Measurements from ENCODE around the gene PACSIN1.

PACSIN1 gene

DNA sequence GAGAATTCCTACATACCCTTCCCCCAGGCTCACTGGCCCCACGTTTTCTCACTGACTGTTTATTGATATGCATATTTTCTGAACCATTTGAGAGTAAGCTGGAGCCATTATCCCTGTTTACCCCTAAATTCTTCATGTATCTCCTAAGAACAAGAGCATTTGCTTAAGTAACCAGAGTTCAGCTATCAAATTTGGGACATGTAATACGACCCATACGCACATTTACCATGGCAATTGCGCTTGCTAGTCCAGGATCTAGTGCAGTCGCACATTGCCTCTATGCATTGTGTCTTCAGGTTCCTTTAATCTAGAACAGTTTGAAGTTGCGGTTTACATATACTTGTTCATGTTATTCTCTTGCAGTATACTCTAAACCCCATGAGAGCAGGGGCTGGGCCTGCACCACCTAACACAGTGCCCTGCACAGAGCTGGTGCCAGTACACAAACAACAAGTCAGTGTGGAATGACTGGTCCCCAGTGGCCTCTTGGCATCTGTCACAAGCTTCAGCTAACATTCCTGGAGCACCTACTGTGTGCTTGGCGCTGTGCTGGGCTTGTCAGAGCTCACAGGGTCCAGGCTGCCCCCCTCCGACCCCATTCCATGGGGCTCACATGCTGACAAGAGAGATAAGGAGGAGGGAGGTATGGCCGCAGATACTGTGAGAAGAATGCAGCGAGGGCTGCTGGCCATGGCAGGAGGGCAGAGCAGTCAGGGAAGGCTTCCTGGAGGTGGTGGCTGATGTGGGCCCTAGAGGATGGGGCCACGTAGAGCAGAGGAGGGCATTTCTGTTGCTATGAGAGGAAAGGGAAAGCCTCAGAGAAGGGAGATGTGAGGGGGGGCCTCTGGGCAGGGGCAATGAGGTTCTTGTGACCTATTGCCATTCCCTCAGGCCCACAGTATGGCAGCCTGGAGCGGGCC, 62.1 kb downstream of the PACSIN1 start:
- H3K4me3 ChIP-seq (ENCODE audit: low read depth, low read length) = no peak overlapping the region
- no peak for DNase-seq (ENCODE audit: low read depth)
- no peak for TF ChIP-seq CTCF (IDR thresholded peaks at IDR 0.05; ENCODE audit: low read depth, low read length, missing control alignments)

DNA sequence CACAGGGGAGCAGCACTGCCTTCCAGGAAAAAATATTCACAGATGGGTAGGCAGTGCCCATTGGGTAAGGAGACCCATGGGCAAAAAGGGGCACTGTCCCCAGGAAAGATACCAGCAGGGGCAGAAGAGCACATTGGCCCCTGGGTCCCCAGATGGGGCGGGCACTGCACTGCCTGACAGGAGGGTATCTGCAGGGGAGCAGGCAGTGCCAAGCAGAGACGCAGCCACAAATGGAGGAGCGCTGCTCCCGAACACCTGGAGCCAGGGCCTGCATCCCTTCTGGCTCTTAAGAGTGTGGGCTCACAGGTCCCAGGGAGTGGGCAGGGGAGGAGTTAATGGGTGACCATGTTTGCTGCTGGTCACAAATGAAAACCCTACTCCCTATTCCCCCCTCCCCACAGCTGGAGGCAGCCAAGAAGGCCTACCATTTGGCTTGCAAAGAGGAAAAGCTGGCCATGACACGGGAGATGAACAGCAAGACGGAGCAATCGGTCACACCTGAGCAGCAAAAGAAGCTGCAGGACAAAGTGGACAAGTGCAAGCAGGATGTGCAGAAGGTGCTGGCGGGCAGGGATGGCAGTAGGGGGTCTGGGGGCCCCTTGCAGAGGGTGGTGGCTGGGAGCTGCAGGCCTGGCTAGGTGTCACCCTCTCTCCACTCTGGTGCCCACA, 63.3 kb downstream of the PACSIN1 start:
- no peak for DNase-seq (ENCODE audit: low read depth)
- no peak for TF ChIP-seq CTCF (IDR thresholded peaks at IDR 0.05; ENCODE audit: low read depth, low read length, missing control alignments)
- no peak overlapping the region for H3K4me3 ChIP-seq (ENCODE audit: low read depth, low read length)

- TF ChIP-seq CTCF (IDR thresholded peaks at IDR 0.05; ENCODE audit: low read depth, low read length, missing control alignments) = no peak
- no peak overlapping the region for H3K4me3 ChIP-seq (ENCODE audit: low read depth, low read length)
- DNase-seq (ENCODE audit: low read depth) = no peak
Observed at GRCh38 chr6:34529665-34530327, 63.9 kb downstream of the PACSIN1 start.

GRCh38 chr6:34530753-34531365, 65.0 kb downstream of the PACSIN1 start:
- TF ChIP-seq CTCF (IDR thresholded peaks at IDR 0.05; ENCODE audit: low read depth, low read length, missing control alignments) = no peak
- DNase-seq (ENCODE audit: low read depth) = no peak
- H3K4me3 ChIP-seq (ENCODE audit: low read depth, low read length) = no peak overlapping the region

GRCh38 chr6:34531580-34532201, 65.8 kb downstream of the PACSIN1 start:
- no peak overlapping the region for H3K4me3 ChIP-seq (ENCODE audit: low read depth, low read length)
- no peak for TF ChIP-seq CTCF (IDR thresholded peaks at IDR 0.05; ENCODE audit: low read depth, low read length, missing control alignments)
- no peak for DNase-seq (ENCODE audit: low read depth)

DNA sequence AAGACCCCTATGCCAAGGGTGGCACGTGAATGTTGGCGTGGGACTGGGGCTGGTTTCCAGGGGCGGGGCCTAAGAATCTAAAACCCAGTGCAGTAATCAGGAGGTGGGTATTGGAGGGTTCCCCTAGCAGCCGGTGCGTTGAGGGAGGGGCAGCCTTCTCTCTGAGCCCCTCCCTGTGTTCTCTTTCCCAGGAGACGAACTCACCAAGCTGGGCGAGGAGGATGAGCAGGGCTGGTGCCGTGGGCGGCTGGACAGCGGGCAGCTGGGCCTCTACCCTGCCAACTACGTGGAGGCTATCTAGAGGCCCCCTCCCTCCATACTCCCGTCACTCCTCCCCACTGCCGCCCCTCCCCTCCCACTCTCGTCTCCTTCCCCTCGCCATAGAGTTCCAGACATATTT, 66.4 kb downstream of the PACSIN1 start:
- no peak for TF ChIP-seq CTCF (IDR thresholded peaks at IDR 0.05; ENCODE audit: low read depth, low read length, missing control alignments)
- DNase-seq (ENCODE audit: low read depth) = no peak
- H3K4me3 ChIP-seq (ENCODE audit: low read depth, low read length) = no peak overlapping the region

Measured in GM12864 (cell line).